ENCODE results near the gene LSM4. TPM values are rescaled to one million over a fixed set of nuclear protein-coding genes. Genes with fewer than 3 reads are reported as not detected.

Gene LSM4
- total and polyA plus RNA-seq, 2 of the 13 experiments (the other 11 are each of a cell fraction or from before 2014, with no cell fraction given): 65.8 to 166 TPM

DNA sequence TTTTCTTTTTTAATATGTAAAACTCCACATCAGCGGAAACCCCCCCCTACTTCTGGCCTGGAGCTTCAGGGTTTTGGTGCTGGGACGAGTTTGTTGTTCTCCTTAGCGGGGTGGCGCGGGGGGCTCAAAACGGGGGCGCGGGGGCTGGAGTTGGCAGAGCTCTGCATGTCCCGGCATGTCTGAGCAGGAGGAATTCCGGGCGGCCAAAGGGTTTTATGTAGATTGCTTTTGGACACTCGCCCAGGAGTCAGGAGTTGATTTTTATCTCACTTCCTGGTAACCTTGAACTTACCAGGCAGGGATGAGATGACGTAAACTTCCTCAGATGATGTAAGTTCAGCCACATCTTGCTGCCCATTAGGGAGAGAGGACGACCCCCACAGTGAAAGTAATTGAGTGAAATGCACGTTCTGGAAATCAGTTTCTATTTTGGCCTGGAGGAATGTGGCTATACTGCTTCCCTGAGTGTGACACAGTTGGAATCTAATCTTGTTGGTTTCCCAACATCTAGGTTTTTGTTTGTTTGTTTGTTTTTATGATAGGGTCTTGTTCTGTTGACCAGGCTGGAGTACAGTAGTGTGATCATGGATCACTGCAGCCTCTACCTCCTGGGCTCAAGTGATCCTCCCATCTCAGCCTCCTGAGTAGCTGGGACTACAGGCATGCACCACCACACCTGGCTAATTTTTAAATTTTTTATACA, 42.1 kb upstream of the LSM4 start (continued):
- TF ChIP-seq FUBP1 (CRISPR knock-in tag; IDR thresholded peaks at IDR 0.05; ENCODE audit: borderline replicate concordance): 0 out of 2 replicates have a peak, but pooled peaks have one; percentile 43
- TF ChIP-seq ZC3H4 (CRISPR knock-in tag; IDR thresholded peaks at IDR 0.05; ENCODE audit: borderline replicate concordance): no peak
- no peak for TF ChIP-seq MTA1 (CRISPR knock-in tag; IDR thresholded peaks at IDR 0.05; ENCODE audit: borderline replicate concordance)
- no peak for TF ChIP-seq IKZF4 (CRISPR knock-in tag; IDR thresholded peaks at IDR 0.05; ENCODE audit: borderline replicate concordance, low read depth, not compliant biosample characterization)
- TF ChIP-seq MTF2 (CRISPR knock-in tag; IDR thresholded peaks at IDR 0.05; ENCODE audit: borderline replicate concordance): no peak
- peak; percentile 64; the same call in 1 of the 2 replicates for TF ChIP-seq ZNF503 (CRISPR knock-in tag; IDR thresholded peaks at IDR 0.05)
- no peak for TF ChIP-seq KLF9 (CRISPR knock-in tag; IDR thresholded peaks at IDR 0.05; ENCODE audit: low read depth)
- no peak for TF ChIP-seq ZNF776 (CRISPR knock-in tag; IDR thresholded peaks at IDR 0.05)
- peak; percentile 95 for TF ChIP-seq THRA (CRISPR knock-in tag; IDR thresholded peaks at IDR 0.05; ENCODE audit: borderline replicate concordance)
- no peak for TF ChIP-seq GTF3A (CRISPR knock-in tag; conservative IDR thresholded peaks at IDR 0.05)
- TF ChIP-seq ZNF224 (CRISPR knock-in tag; IDR thresholded peaks at IDR 0.05): no peak
- TF ChIP-seq ZNF7 (CRISPR knock-in tag; IDR thresholded peaks at IDR 0.05): no peak
- peak; percentile 23; the same call in 1 of the 2 replicates for TF ChIP-seq GATAD1 (CRISPR knock-in tag; IDR thresholded peaks at IDR 0.05)
- no peak for TF ChIP-seq ZSCAN21 (CRISPR knock-in tag; IDR thresholded peaks at IDR 0.05; ENCODE audit: borderline replicate concordance)
- TF ChIP-seq HDAC2 (CRISPR knock-in tag; IDR thresholded peaks at IDR 0.05): peak; percentile 82
- peak; percentile 44; the same call in 1 of the 2 replicates for TF ChIP-seq ZBED4 (CRISPR knock-in tag; IDR thresholded peaks at IDR 0.05; ENCODE audit: borderline replicate concordance)
- TF ChIP-seq MXD4 (CRISPR knock-in tag; IDR thresholded peaks at IDR 0.05): 0 out of 2 replicates have a peak, but pooled peaks have one; percentile 46
- no peak for TF ChIP-seq FLYWCH1 (CRISPR knock-in tag; IDR thresholded peaks at IDR 0.05)
- TF ChIP-seq ZSCAN30 (CRISPR knock-in tag; IDR thresholded peaks at IDR 0.05): no peak
- TF ChIP-seq FOXK1 (CRISPR knock-in tag; IDR thresholded peaks at IDR 0.05; ENCODE audit: borderline replicate concordance, low read depth): peak; percentile 85; the same call in 1 of the 2 replicates
- no peak for TF ChIP-seq DNMT3B (CRISPR knock-in tag; conservative IDR thresholded peaks at IDR 0.05)
